Kidney (tissue), 14 donors: ENCODE results near the gene ATP13A3. TPM values are rescaled to one million over a fixed set of nuclear protein-coding genes. Genes with fewer than 3 reads are reported as not detected.

Experiments
- DNase-seq, 5 donors: peaks; one replicate each; pipeline ENCODE4 v3.0.0-alpha.2; 2013 to 2020
- FAIRE-seq: peaks from 2 replicates; lab custom pipeline; 2012; peaks lifted over from hg19 to GRCh38; lab: Jason Lieb, UNC
- H3K27ac ChIP-seq, 2 donors: one replicate each; pipeline ENCODE4 v1.7.0; 2013; ENCODE audit warnings: low read depth in 2 of 2, low read length in 2 of 2, inconsistent platforms in 1 of 2
- H3K27me3 ChIP-seq: one replicate; pipeline ENCODE4 v1.7.1; 2013; ENCODE audit warnings: low read length, inconsistent platforms; ENCODE audit not compliant: control insufficient read depth, insufficient read depth
- H3K36me3 ChIP-seq, 3 donors: one replicate each; pipeline versions ENCODE4 v1.7.0 to v1.7.1; 2013; ENCODE audit warnings: low read length in 3 of 3, control low read depth in 1 of 3, inconsistent platforms in 1 of 3; ENCODE audit not compliant: insufficient read depth in 3 of 3, control insufficient read depth in 2 of 3
- H3K4me1 ChIP-seq, 3 donors: one replicate each; pipeline versions ENCODE4 v1.7.0 to v1.7.1; 2013; ENCODE audit warnings: low read length in 3 of 3, inconsistent platforms in 1 of 3, low read depth in 1 of 3; ENCODE audit not compliant: control insufficient read depth in 2 of 3, insufficient read depth in 2 of 3
- H3K4me3 ChIP-seq, 3 donors: one replicate each; pipeline versions ENCODE4 v1.7.0 to v1.8.1; 2013; ENCODE audit warnings: low read length in 3 of 3, control low read depth in 1 of 3, inconsistent platforms in 1 of 3
- H3K9ac ChIP-seq, 3 donors: one replicate each; pipeline versions ENCODE4 v1.7.0 to v1.7.1; 2013; ENCODE audit warnings: low read length in 3 of 3, control low read depth in 1 of 3, inconsistent platforms in 1 of 3
- H3K9me3 ChIP-seq, 3 donors: one replicate each; pipeline versions ENCODE4 v1.7.0 to v1.7.1; 2013; ENCODE audit warnings: low read length in 3 of 3, control low read depth in 1 of 3, inconsistent platforms in 1 of 3; ENCODE audit not compliant: control insufficient read depth in 2 of 3, insufficient read depth in 1 of 3
- intact Hi-C: fragments of 100-400 bp; cut with DNase I; formaldehyde crosslinking; loops from one replicate; pipeline ENCODE4 v1.11.1; 2022
- polyA plus RNA-seq: library from polyadenylated mRNA; stranded (reverse); fragments of 350-450 nt; fragmentation: Illumina TruSeq; extraction: RNeasy Lipid Tissue Mini Kit (QIAGEN cat#74804); gene quantifications from one replicate; pipeline ENCODE4 v1.2.3, GENCODE V29; 2014; ENCODE audit warnings: low read depth, low replicate concordance; ENCODE audit not compliant: insufficient read depth
- total RNA-seq: library from RNA; stranded (reverse); fragmentation: NEBNext Ultra II Directional; extraction: Animal tissue kit (Norgen Biotek cat#: 25700); gene quantifications from one replicate; pipeline ENCODE4 v1.2.1, GENCODE V29; 2021
- TF ChIP-seq, protein P1 (sequence below): IDR thresholded peaks from 3 replicates; pipeline ENCODE4 v1.5.1; 2012; ENCODE audit warnings: mild to moderate bottlenecking, moderate library complexity, borderline replicate concordance; ENCODE audit not compliant: insufficient read depth; ENCODE audit errors: extremely low read depth
- donor health status: control.
- donor health status: control.
- donor health status: control.
- donor health status: control.
- donor health status: control.
- donor health status: DM: yes; HTN: yes; CAD: no.
- donor health status: Normal renal cell carcinoma (clear cell type).

ATP13A3 gene
- total and polyA plus RNA-seq, 2 donors from 2014 or later = 15.3 to 103 TPM

- Histone ChIP-seq H3K9me3 (no peaks in the 10 kb centered on the region), H3K9ac (no peak overlapping the region), H3K4me1 (peaks cover 0 to 9% (median 0%) of the 10 kb centered on the region in 3 donors), H3K36me3 (no peaks in the 10 kb centered on the region), H3K27me3 (peaks cover 8% of the 10 kb centered on the region), H3K4me3 (peak overlapping the region in 2 of 3 donors; percentile 15 to 25), H3K27ac (peak overlapping the region; percentile 72)
- DNase-seq (peak in 3 of 5 donors; percentile 42 to 68 (median 58)), FAIRE-seq (no peak)
- intact Hi-C loops = loop anchor here (10.0 kb wide), 1 partner anchor 52 kb away; no protein-coding TSS in a partner anchor
- TF ChIP-seq, protein P1, sequence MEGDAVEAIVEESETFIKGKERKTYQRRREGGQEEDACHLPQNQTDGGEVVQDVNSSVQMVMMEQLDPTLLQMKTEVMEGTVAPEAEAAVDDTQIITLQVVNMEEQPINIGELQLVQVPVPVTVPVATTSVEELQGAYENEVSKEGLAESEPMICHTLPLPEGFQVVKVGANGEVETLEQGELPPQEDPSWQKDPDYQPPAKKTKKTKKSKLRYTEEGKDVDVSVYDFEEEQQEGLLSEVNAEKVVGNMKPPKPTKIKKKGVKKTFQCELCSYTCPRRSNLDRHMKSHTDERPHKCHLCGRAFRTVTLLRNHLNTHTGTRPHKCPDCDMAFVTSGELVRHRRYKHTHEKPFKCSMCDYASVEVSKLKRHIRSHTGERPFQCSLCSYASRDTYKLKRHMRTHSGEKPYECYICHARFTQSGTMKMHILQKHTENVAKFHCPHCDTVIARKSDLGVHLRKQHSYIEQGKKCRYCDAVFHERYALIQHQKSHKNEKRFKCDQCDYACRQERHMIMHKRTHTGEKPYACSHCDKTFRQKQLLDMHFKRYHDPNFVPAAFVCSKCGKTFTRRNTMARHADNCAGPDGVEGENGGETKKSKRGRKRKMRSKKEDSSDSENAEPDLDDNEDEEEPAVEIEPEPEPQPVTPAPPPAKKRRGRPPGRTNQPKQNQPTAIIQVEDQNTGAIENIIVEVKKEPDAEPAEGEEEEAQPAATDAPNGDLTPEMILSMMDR = no peak
Observed at GRCh38 chr3:194396859-194397756, 89.7 kb downstream of the ATP13A3 start.

- H3K4me1 ChIP-seq = peaks cover 0 to 9% (median 0%) of the 10 kb centered on the region in 3 donors
- peak overlapping the region in 1 of 3 donors; percentile 57 for H3K4me3 ChIP-seq
- DNase-seq (peak in 1 of 5 donors; percentile 30), FAIRE-seq (no peak)
- H3K27me3 ChIP-seq = peaks cover 8% of the 10 kb centered on the region
- peak overlapping the region; percentile 72 for H3K27ac ChIP-seq
- H3K36me3 ChIP-seq = no peaks in the 10 kb centered on the region
- peak overlapping the region in 1 of 3 donors; percentile 10 for H3K9ac ChIP-seq
- no peaks in the 10 kb centered on the region for H3K9me3 ChIP-seq
- TF ChIP-seq, protein P1 = no peak
- intact Hi-C loops = loop anchor here (10.0 kb wide), 1 partner anchor 52 kb away; no protein-coding TSS in a partner anchor
Observed at GRCh38 chr3:194396539-194396858, 90.3 kb downstream of the ATP13A3 start.

- FAIRE-seq = no peak
- intact Hi-C loops = loop anchor here (10.0 kb wide), 1 partner anchor 51 kb away; no protein-coding TSS in a partner anchor
Observed at GRCh38 chr3:194395778-194396538, 90.8 kb downstream of the ATP13A3 start.

More at GRCh38 chr3:194395778-194396538, 90.8 kb downstream of the ATP13A3 start:
- H3K36me3 ChIP-seq = no peaks in the 10 kb centered on the region
- peak in 4 of 5 donors; percentile 82 to 91 (median 88) for DNase-seq
- TF ChIP-seq, protein P1 = no peak
- H3K4me1 ChIP-seq = peaks cover 0 to 9% (median 0%) of the 10 kb centered on the region in 3 donors
- H3K4me3 ChIP-seq = peak overlapping the region in 2 of 3 donors; percentile 25 to 57
- peak overlapping the region; percentile 72 for H3K27ac ChIP-seq
- H3K9ac ChIP-seq = no peak overlapping the region
- H3K27me3 ChIP-seq = peaks cover 8% of the 10 kb centered on the region
- no peaks in the 10 kb centered on the region for H3K9me3 ChIP-seq
